GM12801 (cell line): ENCODE measurements around the gene THEM5.

Experiments
- TF ChIP-seq, protein P1 (sequence below): IDR thresholded peaks from one replicate; pipeline ENCODE4 v1.5.1; 2011; ENCODE audit warnings: control low read depth; ENCODE audit not compliant: insufficient read length; ENCODE audit errors: extremely low read depth

The THEM5 gene

DNA sequence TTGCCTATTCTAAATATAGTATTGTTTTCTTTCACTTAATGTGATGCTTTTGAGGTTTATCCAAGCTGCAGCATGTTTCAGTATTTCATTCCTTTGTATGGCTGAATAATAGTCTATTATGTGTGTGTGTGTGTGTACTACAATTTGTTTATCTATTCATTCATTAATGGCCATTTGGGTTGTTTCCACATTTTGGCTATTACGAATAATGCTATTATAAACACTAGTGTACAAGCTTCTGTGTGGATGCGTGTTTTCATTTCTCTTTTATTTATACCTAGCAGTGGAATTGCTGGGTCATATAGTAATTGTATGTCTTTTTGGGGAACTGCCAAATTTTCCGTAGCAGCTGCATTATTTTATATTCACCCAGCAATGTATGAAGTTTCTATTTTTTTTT, 15.0 kb upstream of the THEM5 start:
- TF ChIP-seq, protein P1, sequence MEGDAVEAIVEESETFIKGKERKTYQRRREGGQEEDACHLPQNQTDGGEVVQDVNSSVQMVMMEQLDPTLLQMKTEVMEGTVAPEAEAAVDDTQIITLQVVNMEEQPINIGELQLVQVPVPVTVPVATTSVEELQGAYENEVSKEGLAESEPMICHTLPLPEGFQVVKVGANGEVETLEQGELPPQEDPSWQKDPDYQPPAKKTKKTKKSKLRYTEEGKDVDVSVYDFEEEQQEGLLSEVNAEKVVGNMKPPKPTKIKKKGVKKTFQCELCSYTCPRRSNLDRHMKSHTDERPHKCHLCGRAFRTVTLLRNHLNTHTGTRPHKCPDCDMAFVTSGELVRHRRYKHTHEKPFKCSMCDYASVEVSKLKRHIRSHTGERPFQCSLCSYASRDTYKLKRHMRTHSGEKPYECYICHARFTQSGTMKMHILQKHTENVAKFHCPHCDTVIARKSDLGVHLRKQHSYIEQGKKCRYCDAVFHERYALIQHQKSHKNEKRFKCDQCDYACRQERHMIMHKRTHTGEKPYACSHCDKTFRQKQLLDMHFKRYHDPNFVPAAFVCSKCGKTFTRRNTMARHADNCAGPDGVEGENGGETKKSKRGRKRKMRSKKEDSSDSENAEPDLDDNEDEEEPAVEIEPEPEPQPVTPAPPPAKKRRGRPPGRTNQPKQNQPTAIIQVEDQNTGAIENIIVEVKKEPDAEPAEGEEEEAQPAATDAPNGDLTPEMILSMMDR = no peak

DNA sequence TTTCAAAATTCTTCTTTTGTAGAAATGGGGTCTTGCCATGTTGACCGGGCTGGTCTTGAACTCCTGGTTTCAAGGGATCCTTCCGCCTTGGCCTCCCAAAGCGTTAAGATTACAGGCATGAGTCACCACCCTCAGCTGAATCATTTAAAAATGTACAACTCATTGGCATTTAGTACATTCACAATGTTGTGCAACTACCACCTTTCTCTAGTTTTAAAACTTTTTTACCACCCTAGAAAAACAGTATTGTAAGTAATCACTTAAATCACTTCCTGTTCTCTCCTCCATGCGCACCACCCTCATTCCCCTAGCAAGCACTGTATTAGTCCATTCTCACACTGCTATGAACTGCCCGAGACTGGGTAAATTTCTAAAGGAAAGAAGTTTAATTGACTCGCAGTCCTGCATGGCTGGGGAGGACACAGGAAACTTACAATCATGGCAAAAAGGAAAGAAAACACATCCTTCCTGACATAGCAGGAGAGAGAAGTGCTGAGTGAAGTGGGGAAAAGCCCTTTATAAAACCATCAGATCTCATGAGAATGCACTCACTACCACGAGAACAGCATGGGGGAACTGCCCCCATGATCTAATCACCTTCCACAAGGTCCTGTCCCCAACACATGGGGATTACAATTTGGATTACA, 14.4 kb upstream of the THEM5 start:
- TF ChIP-seq, protein P1 = no peak

- TF ChIP-seq, protein P1 = no peak
Observed at GRCh38 chr1:151867321-151867720, 13.8 kb upstream of the THEM5 start.

GRCh38 chr1:151864411-151864810, 10.9 kb upstream of the THEM5 start:
- TF ChIP-seq, protein P1 = no peak

GRCh38 chr1:151862604-151863003, 9.1 kb upstream of the THEM5 start:
- TF ChIP-seq, protein P1 = no peak

- TF ChIP-seq, protein P1 = no peak
Observed at GRCh38 chr1:151860504-151861187, 7.1 kb upstream of the THEM5 start.

DNA sequence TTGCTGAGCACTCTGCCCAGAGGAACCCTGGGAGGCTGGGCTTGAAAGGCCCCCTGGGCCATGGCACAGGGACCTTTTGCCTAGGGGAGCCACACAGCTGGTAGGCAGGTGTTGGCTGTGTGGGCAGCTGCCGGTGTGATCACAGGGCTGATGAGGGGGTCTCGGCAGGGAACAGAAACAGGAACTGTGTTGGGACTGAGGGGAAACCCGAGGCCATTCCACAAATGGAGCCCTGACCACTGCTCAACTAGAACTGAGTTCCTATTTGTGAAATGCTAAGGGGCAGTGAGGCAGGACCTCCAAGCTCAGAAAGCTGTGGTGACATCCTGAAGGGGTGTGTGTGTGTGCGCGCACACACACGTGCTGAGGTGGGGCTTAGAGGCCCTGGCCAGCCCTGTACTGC, 6.4 kb upstream of the THEM5 start:
- TF ChIP-seq, protein P1 = no peak
